ENCODE data around the gene CFL1. TPM values are rescaled to one million over a fixed set of nuclear protein-coding genes. Genes with fewer than 3 reads are reported as not detected.

The CFL1 gene
- total RNA-seq, 4 donors from 2014 or later: 153 to 371 (median 251) TPM

GRCh38 chr11:65829459-65829858 lies 28.5 kb downstream of the CFL1 start:
- Histone ChIP-seq H3K4me1 (peaks cover 7 to 13% of the 10 kb centered on the region in 2 donors), H3K4me3 (no peak overlapping the region), H3K36me3 (no peaks in the 10 kb centered on the region), H3K9me3 (no peaks in the 10 kb centered on the region), H3K27me3 (no peaks in the 10 kb centered on the region), H3K27ac (no peak overlapping the region)
- TF ChIP-seq POLR2A (IDR thresholded peaks at IDR 0.05) (no peak), CTCF (IDR thresholded peaks at IDR 0.05 in 4 of 5, conservative IDR thresholded peaks at IDR 0.05 in 1 of 5) (no peak)
- DNase-seq (no peak), ATAC-seq (no peak)
- intact Hi-C loops (cut with DNase I; ENCODE audit: low total_unique reads): no loop called here
- in situ Hi-C loops (cut with MboI; ENCODE audit: low sequenced_read_pairs in 4 of 4): no loop called here

GRCh38 chr11:65826984-65827735 lies 30.8 kb downstream of the CFL1 start:
- in situ Hi-C loops (cut with MboI; ENCODE audit: low sequenced_read_pairs in 4 of 4): no loop called here
- DNase-seq (no peak), ATAC-seq (no peak)
- Histone ChIP-seq H3K27me3 (no peaks in the 10 kb centered on the region), H3K27ac (no peak overlapping the region), H3K4me3 (no peak overlapping the region), H3K36me3 (no peaks in the 10 kb centered on the region), H3K4me1 (no peaks in the 10 kb centered on the region), H3K9me3 (no peaks in the 10 kb centered on the region)
- TF ChIP-seq CTCF (IDR thresholded peaks at IDR 0.05 in 4 of 5, conservative IDR thresholded peaks at IDR 0.05 in 1 of 5): no peak
- no peak for TF ChIP-seq POLR2A (IDR thresholded peaks at IDR 0.05)
- intact Hi-C loops (cut with DNase I; ENCODE audit: low total_unique reads): no loop called here

GRCh38 chr11:65822776-65823528 lies 35.0 kb downstream of the CFL1 start:
- Histone ChIP-seq H3K36me3 (no peaks in the 10 kb centered on the region), H3K27ac (no peak overlapping the region), H3K4me1 (no peaks in the 10 kb centered on the region), H3K27me3 (no peaks in the 10 kb centered on the region), H3K4me3 (no peak overlapping the region), H3K9me3 (no peaks in the 10 kb centered on the region)
- DNase-seq (no peak), ATAC-seq (no peak)
- intact Hi-C loops (cut with DNase I; ENCODE audit: low total_unique reads) (no loop called here), in situ Hi-C loops (cut with MboI; ENCODE audit: low sequenced_read_pairs in 4 of 4) (loop anchor here in 2 of 4 donors (5.0 kb wide), 2 partner anchors 111 to 116 kb away; partner anchors contain the start of gene KAT5 (in 1 of the 2))
- TF ChIP-seq POLR2A (IDR thresholded peaks at IDR 0.05): no peak

GRCh38 chr11:65821107-65821506 lies 36.9 kb downstream of the CFL1 start:
- no peak overlapping the region for H3K4me3 ChIP-seq

More at GRCh38 chr11:65821107-65821506, 36.9 kb downstream of the CFL1 start:
- Histone ChIP-seq H3K27me3 (no peaks in the 10 kb centered on the region), H3K36me3 (no peaks in the 10 kb centered on the region), H3K9me3 (no peaks in the 10 kb centered on the region), H3K4me1 (peaks cover 5 to 6% of the 10 kb centered on the region in 2 donors), H3K27ac (no peak overlapping the region)
- DNase-seq: no peak
- ATAC-seq: no peak
- no peak for TF ChIP-seq CTCF (IDR thresholded peaks at IDR 0.05 in 4 of 5, conservative IDR thresholded peaks at IDR 0.05 in 1 of 5)
- no peak for TF ChIP-seq POLR2A (IDR thresholded peaks at IDR 0.05)
- intact Hi-C loops (cut with DNase I; ENCODE audit: low total_unique reads): no loop called here
- in situ Hi-C loops (cut with MboI; ENCODE audit: low sequenced_read_pairs in 4 of 4): loop anchor here in 2 of 4 donors (5.0 kb wide), 2 partner anchors 109 to 114 kb away; partner anchors contain the start of gene KAT5 (in 1 of the 2)
